Smooth muscle cell of the brain vasculature (primary cell): ENCODE measurements around the gene SLC13A4.
"Not testable (repeated sequence)": the region's sequence is repeated elsewhere in the genome, so short reads cannot be mapped to it uniquely, and the experiment has no call there.

Experiments used
- DNase-seq: peaks from one replicate; pipeline ENCODE4 v3.0.0-alpha.2; 2012; ENCODE audit warnings: low read depth, low spot score

The SLC13A4 gene

GRCh38 chr7:135693558-135693957, 34.4 kb downstream of the SLC13A4 start:
- no peak for DNase-seq

GRCh38 chr7:135692606-135693005, 35.4 kb downstream of the SLC13A4 start:
- not testable (repeated sequence) for DNase-seq

- DNase-seq = no peak
Measured at GRCh38 chr7:135692055-135692454, 35.9 kb downstream of the SLC13A4 start.

- DNase-seq = no peak
Measured at GRCh38 chr7:135690566-135690965, 37.4 kb downstream of the SLC13A4 start.

DNA sequence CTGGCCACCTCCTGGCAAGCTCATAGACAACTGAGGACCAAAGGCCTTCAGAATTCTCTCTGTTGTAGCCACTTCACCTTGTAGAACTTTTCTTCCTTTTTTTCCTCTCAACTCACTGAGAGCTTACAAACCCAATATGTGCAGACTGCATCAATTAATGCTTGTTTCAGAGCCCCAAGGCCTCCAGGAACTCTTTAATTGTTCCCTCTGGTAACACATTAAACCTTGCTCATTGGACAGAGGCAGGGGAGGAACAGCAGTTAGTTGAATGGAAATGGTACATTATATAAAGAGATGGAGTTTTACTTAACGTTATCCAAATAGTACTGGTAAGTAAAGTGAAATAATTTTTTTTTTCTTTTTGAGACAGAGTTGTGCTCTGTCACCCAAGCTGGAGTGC, 40.5 kb downstream of the SLC13A4 start:
- DNase-seq = no peak

- no peak for DNase-seq
Measured at GRCh38 chr7:135685306-135686084, 42.5 kb downstream of the SLC13A4 start.

- DNase-seq = no peak
Measured at GRCh38 chr7:135684699-135685098, 43.3 kb downstream of the SLC13A4 start.

DNA sequence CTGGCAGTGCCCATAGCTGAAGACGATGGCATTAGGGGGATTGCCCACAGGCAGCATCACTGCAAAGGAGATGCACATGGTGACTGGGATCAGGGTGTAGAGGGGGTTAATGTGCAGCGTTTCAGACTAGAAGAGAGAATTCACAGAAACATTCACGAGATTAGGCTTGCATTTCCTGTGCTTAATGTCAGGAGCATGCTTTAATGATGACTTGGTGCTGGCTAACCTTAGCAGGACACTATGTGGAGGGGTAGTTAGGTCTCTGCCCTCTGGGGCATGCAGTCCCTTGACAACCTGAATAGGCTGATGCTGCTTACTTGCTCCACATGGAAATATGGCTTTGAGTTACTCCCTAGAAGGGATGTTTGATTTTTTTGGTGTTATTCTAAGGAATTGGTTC, 43.9 kb downstream of the SLC13A4 start:
- no peak for DNase-seq

DNA sequence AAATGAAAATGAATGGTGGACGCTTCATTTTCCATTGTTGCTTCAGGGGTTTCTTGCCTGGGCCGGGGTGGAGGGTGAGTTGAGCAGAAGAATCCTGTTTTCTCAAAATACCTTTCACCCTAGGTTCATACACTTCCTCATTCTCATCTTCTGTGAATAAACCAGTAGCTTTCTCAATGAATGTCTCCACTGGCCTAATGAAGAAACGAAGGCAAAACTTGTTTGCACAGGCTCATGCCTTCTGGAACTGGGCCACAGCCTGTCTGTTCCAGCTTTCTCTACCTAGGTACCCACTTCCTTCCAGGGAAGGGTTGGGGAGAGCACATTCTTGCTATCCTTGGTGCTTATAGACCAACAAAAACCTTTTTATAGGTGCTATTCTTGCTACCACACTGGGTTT, 44.4 kb downstream of the SLC13A4 start:
- DNase-seq = no peak

DNA sequence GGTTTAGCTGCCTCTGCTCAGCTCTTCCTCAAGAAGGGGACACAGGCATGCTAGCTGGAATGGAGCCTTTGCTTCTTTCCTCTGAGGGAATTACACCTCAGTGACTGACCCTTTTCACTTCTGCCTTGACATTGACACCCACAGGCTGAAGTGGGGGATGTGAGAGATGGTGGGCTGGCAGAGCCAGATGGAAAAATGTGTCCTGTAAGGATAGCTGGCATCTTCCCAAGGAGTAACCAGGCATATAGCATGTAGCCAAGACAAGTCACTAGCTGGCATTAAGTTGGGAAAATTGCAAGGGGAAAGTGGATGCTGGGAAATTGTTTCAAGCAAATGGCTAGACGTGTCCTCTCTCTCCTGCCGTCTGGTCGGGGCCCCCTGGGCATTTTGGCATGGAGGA, 45.8 kb downstream of the SLC13A4 start:
- no peak for DNase-seq

DNA sequence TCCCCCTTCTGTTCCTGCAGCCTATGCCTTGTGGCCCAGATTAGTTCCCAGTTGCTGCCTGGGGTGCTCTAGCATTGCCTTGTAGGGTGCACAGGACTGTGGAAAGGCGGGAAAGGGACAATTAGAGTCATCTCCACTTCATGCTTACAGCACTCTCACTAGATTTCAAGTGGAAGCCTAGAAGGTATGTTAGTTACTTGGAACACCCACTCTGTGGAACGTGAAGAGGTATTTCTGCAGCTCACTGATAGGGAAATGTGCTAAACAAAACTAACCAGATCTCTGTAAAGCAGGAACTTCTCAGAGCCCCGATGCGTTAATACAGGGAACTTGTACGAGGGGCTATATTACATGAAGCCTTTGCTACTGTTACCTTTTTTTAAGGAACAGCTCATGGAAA, 46.2 kb downstream of the SLC13A4 start:
- no peak for DNase-seq

- no peak for DNase-seq
Measured at GRCh38 chr7:135678612-135679575, 49.1 kb downstream of the SLC13A4 start.

DNA sequence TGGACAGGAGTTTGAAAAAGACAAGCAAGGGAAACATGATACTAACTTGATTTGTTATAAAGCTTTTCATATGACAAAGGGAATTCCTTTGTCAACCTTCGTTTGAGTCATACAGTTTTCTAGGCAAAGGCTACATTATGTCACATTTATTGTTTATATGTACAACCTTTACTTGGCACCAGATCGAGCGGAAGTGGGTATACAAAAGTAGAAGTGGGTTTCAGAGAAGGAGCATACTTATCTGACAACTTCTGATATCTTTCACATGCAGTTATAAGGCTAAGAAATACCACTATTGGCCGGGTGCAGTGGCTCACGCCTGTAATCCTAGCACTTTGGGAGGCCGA, 54.7 kb downstream of the SLC13A4 start:
- no peak for DNase-seq

GRCh38 chr7:135672560-135673359, 55.2 kb downstream of the SLC13A4 start:
- no peak for DNase-seq

DNA sequence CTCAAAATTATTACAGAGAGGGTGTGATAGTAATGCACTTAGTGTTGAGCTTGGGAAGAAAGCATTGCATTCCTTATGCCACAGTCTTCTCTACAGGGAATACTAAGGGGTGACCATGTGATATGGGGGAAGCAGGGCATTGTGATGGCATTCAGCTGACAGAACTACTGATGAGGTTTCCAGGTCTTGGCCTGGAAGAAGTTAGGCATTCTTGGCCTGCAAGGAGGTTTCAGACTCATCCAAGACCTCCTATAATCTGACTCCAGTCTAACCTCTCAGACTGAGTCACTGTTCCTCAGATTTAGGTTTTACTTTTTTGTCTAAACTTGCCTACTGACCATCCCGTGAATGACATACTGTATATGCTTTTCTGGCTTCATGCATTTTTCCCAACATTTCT, 57.8 kb downstream of the SLC13A4 start:
- no peak for DNase-seq

- DNase-seq = no peak
Measured at GRCh38 chr7:135669774-135670173, 58.2 kb downstream of the SLC13A4 start.

- not testable (repeated sequence) for DNase-seq
Measured at GRCh38 chr7:135668852-135669395, 59.1 kb downstream of the SLC13A4 start.

DNA sequence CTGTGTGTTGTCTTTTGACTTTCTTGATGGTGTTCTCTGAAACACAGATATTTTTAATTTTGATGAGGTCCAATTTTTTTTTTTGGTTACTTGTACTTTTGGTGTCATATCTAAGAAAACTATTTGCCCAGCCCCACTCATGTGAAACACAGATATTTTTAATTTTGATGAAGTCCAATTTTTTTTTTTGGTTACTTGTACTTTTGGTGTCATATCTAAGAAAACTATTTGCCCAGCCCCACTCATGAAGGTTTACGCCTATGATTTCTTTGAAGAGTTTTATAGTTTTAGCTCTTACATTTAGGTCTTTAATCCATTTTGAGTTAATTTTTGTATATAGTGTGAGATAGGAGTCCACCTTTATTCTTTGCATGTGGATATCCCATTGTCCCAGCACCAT, 60.4 kb downstream of the SLC13A4 start:
- not testable (repeated sequence) for DNase-seq

DNA sequence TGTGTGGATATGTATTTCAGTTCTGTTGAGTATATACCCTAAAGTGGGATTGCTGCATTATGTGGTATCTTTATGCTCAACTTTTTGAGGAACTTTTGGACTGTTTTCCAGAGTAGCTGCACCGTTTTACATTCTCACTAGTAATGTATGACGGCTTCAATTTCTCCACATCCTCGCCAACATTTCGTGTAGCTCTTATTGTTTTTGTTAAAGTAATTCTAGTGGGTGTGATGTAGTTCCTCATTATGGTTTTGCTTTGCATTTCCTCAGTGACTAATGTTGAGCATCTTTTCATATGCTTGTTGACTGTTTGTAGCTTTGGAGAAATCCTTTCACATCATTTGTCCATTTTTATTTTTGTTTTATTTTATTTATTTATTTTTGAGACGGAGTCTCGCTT, 61.1 kb downstream of the SLC13A4 start:
- no peak for DNase-seq

- DNase-seq = no peak
Measured at GRCh38 chr7:135666156-135666555, 61.8 kb downstream of the SLC13A4 start.

DNA sequence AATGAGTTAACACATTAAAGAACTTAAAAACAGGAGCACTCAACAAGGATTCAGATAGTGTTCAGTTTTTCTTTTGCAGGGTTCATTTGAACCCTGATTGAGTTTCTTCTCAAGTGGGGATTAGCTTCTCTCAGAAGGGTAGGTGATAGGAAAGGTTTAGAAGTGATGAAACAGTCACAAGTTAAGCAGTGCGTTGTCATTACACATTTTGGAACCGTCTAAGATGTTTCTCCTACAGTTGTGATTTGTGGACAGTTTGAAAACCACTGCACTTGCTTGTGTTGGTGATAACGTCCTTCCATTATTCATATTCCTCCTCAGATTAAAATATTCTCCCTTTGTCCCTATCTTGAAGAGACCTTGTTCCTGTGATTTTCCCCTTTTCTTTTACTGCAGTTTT, 62.9 kb downstream of the SLC13A4 start:
- no peak for DNase-seq
